ENCODE measurements around the gene SMCO4.

DNA sequence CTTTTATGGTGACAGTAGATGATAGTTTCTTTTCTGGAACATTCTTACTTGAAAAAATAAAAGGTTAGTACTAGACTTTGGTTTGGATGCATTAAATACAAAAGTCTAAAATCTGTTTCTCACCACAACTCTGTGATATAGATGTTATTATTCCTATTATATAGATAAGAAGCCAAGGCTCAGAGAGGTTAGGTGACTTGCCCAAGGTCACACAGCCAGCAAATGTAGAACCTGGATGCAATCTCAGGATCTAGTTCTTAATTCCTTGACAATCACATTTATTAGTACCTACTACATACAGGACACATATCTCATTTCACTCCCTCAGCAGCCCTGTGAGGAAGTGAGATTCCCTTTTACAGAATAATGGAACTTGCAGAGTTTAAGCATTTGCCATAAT lies 26.3 kb upstream of the SMCO4 start:
- TF ChIP-seq, protein P1, sequence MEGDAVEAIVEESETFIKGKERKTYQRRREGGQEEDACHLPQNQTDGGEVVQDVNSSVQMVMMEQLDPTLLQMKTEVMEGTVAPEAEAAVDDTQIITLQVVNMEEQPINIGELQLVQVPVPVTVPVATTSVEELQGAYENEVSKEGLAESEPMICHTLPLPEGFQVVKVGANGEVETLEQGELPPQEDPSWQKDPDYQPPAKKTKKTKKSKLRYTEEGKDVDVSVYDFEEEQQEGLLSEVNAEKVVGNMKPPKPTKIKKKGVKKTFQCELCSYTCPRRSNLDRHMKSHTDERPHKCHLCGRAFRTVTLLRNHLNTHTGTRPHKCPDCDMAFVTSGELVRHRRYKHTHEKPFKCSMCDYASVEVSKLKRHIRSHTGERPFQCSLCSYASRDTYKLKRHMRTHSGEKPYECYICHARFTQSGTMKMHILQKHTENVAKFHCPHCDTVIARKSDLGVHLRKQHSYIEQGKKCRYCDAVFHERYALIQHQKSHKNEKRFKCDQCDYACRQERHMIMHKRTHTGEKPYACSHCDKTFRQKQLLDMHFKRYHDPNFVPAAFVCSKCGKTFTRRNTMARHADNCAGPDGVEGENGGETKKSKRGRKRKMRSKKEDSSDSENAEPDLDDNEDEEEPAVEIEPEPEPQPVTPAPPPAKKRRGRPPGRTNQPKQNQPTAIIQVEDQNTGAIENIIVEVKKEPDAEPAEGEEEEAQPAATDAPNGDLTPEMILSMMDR (conservative IDR thresholded peaks at IDR 0.05; ENCODE audit: low read length) = no peak
- no peak for TF ChIP-seq EZH2phosphoT487 (IDR thresholded peaks at IDR 0.05; ENCODE audit: borderline replicate concordance, low read depth, low read length)
